HG02623 (cell line): ENCODE results near the gene ZNF726.
"Not testable (repeated sequence)": the region's sequence is repeated elsewhere in the genome, so short reads cannot be mapped to it uniquely, and the experiment has no call there.

ENCODE experiments used
- ATAC-seq: cut with Tn5 transposase; IDR thresholded peaks from one replicate; pipeline ENCODE4 v1.9.1; 2021; ENCODE audit warnings: moderate library complexity; ENCODE audit not compliant: unreplicated experiment

Gene ZNF726

DNA sequence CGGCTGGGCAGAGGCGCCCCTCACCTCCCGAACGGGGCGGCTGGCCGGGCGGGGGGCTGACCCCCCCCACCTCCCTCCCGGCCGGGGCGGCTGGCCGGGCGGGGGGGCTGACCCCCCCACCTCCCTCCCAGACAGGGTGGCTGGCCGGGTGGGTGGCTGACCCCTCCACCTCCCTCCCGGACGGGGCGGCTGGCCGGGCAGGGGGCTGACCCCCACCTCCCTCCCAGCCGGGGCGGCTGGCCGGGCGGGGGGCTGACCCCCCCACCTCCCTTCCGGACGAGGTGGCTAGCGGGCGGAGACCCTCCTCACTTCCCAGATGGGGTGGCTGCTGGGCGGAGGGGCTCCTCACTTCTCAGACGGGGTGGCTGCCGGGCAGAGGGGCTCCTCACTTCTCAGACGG lies 22.3 kb downstream of the ZNF726 start:
- ATAC-seq: not testable (repeated sequence)

DNA sequence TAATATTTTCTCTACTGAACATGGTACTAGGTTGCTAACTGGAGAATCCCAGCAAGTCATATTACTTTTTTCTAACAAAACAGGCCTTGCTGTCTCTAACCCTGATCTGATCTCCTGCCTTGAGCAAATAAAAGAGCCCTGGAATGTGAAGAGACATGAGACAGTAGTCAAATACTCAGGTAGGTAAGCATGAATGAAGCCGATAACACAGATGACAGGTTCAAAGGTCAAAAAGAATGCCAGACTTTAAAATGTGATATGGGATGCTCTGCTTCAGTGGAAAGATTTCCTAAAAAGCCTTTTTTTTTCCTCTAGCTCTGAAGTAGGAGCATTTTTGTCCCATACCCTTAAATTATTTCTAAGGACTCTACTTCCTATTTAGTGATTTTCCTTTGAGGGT lies 28.7 kb downstream of the ZNF726 start:
- ATAC-seq: no peak

DNA sequence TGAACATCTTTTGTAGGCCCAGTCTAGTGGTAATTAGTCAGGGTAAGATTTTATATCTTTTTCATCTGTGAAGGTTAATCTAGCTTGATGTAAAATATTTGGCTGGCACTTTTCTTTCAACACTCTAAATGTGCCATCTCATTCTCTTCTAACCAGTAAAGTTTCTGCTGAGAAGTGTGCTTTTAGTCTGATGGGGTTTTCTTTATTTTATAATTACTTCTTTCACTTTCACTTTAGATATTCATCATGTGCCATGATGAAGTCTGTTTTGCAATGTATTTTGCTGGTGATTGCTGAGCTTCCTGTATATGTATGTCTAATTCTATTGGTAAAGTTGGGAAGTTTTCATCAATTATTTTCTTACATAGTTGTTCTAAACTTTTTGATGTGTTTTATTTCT lies 31.9 kb downstream of the ZNF726 start:
- ATAC-seq: no peak

DNA sequence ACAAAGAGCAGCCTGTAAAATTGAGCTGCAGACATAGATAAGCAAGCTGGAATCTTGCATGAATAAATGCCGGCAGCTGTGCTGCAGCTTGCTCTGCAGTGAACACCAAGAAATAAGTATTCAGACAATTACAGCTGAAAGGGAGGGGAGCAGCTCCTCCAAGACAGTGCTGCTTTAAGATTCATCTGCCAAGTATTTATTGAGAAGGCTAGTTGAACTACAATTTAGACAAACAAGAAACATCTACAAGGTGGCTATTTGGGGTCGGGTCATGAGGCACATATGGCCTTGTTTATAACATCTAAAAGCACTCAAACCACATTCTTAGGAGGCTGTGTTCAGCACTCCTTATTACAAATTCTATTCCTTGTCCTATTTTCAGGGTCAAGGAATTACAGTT lies 34.9 kb downstream of the ZNF726 start:
- no peak for ATAC-seq

DNA sequence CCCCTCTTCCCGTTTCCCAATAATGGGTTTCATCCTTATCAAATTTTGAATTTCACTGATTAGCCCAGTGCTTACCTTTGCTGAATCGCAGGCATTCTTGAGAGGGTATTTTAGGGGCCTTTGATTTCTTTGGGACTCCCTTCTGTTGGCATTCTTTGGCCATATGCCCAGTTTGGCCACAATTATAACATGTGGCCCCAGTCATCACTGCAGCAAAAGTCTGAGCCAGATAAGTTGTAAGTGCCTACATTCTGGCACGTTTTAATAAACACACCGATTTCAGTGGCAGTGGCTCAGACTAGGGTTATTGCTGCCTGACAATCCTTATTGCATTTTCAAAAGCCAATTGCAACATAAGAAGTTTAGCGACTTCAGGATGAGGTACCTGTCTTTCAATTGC lies 41.4 kb downstream of the ZNF726 start:
- ATAC-seq: no peak

DNA sequence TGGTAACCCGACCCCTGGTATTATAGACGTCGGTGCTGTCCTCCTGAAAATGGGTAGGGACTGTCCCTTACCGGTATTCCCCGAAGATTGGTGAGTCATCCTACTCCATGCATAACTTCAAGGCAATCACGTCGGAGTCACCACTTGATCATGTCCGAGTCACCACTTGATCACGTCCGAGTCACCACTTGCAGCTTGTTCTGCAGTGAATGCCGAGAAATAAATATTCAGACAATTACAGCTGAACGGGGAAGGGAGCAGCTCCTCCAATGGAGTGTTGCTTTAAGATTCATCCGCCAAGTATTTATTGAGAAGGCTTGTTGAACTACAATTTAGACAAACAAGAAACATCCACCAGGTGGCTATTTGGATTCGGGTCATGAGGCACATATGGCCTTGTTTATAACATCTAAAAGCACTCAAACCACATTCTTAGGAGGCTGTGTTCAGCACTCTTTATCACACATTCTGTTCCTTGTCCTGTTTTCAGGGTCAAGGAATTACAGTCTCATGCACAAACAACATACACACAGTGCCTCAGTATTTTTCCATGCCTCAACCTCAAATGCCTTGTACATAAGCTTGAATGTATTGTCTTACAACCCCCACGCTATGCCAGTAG lies 43.1 kb downstream of the ZNF726 start:
- no peak for ATAC-seq

DNA sequence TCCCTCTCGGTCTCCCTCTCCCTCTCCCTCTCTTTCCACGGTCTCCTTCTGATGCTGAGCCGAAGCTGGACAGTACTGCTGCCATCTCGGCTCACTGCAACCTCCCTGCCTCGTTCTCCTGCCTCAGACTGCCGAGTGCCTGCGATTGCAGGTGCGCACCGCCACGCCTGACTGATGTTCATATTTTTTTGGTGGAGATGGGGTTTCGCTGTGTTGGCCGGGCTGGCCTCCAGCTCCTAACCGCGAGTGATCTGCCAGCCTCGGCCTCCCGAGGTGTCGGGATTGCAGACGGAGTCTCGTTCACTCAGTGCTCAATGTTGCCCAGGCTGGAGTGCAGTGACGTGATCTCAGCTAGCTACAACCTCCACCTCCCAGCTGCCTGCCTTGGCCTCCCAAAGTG lies 48.7 kb downstream of the ZNF726 start:
- not testable (repeated sequence) for ATAC-seq

DNA sequence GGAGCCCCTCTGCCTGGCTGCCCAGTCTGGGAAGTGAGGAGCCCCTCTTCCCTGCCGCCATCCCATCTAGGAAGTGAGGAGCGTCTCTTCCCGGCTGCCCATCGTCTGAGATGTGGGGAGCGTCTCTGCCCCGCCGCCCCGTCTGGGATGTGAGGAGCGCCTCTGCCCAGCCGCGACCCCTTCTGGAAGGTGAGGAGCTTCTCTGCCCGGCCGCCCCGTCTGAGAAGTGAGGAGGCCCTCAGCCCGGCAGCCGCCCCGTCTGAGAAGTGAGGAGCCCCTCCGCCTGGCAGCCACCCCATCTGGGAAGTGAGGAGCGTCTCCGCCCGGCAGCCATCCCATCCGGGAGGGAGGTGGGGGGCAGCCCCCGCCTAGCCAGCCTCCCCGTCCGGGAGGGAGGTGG lies 49.2 kb downstream of the ZNF726 start:
- ATAC-seq: not testable (repeated sequence)

DNA sequence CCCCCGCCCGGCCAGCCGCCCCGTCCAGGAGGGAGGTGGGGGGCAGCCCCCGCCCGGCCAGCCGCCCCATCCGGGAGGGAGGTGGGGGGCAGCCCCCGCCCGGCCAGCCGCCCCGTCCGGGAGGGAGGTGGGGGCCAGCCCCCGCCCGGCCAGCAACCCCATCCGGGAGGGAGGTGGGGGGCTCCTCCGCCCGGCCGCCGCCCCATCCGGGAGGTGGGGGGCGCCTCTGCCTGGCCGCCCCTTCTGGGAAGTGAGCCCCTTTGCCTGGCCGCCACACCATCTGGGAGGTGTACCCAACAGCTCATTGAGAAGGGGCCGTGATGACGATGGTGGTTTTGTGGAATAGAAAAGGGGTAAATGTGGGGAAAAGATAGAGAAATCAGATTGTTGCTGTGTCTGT lies 49.6 kb downstream of the ZNF726 start:
- not testable (repeated sequence) for ATAC-seq

DNA sequence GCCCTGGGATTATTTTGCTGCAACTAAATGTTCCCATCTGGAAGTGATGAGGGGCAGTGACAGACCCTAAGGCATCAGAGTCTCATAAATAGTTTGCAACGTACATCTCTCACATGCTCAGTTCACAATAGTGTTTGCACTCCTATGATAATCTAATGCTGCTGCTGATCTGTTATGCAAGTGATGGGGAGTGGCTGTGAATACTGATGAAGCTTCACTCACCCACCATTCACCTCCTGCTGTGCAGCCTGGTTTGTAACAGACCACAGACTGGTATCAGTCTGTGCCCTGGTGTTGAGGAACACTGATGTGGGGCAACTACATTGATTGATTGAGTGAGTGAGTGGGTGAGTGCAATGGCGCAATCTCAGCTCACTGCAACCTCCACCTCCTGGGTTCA lies 54.9 kb downstream of the ZNF726 start:
- no peak for ATAC-seq

DNA sequence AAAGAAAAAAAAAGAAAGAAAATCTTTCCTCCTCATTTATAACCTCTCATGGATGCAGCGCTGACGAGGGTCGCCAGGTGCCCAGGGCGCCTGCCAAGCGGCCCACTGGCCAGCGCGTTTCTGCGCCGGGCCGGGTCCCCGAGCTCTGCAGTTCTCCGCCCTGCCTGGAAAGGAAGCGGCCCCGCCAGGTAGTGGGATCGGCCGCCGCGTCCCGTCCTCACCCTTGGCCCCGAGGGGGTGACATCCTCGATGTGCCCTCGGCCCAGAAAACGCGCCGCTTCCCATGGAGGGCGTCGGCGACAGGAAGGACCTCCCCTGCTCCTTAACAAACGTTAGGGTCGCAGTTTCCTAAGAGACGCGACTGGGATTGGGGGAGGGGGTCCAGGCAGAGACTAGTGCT lies 56.9 kb downstream of the ZNF726 start:
- ATAC-seq: no peak

DNA sequence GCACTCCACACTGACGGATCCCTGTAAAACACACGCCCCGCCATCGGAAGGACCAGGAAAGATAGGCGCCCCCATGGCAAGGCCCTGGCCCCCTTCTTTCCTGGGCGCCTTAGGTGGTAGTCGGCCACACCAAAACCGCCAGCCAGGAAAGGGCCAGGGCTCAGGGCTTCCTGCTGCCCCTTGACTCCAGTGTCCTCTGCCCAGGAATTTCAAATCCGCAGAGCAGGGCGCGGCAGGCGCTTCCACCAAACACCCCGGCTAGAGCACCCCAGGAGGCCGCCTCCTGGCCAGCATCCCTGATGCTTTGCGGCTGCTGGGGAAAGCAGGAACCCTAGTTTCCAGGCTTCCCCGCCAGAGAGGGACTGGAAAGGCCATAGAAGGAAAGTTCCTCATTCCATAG lies 57.5 kb downstream of the ZNF726 start:
- ATAC-seq: no peak

DNA sequence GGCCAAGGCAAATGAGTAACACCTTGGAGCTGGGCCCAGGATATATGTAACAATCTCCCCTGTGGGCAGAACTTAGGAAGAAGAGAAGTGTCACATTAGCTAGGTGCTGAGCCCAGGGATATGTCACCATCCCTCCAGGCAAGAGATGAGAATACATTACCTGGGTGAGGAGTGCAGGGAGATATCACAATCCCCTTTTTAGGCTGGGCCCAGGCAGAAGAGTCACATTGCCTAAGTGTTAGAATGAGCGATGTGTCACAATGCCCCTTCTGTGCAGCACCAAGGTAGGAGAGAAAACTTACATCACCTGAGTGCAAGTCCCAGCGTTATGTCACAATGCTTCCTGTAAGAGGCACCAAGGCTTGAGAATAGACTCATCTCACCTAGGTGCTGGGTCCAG lies 60.3 kb downstream of the ZNF726 start:
- ATAC-seq: no peak

DNA sequence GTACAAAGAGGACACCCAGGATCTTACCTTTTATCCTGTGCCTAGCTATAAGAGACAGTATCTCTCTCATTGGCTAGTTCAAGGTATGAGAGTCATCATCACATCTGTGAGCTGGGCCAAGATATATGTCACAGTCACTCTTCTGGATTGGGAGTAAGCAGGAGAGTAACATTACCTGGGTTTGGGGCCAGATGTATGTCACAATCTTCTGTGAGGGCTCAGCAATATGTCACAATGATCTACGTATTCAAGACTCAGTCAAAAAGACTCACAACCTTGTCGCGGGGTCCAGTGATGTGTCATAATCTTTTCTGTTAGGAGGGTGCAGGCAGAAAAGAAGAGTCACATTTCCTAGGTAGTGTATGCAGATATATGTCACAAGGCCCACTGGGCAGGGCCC lies 61.9 kb downstream of the ZNF726 start:
- ATAC-seq: not testable (repeated sequence)

DNA sequence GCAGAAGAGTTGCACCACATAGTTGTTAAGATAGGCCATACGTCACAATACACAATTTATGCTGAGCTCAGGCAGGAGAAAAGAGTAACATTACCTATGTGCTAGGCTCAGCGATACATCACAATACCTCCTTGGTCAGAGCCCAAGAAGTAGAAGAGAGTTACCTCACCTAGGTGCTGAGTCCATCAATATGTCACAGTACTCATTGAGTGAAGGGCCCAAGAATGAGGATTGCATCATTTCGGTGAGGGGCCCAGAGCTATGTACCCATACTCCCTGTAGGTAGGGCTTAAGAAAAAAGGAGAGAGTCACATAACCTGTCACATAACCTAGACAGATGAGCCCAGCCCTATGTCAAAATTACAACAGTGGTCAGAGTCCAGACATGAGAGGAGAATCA lies 62.6 kb downstream of the ZNF726 start:
- ATAC-seq: not testable (repeated sequence)

DNA sequence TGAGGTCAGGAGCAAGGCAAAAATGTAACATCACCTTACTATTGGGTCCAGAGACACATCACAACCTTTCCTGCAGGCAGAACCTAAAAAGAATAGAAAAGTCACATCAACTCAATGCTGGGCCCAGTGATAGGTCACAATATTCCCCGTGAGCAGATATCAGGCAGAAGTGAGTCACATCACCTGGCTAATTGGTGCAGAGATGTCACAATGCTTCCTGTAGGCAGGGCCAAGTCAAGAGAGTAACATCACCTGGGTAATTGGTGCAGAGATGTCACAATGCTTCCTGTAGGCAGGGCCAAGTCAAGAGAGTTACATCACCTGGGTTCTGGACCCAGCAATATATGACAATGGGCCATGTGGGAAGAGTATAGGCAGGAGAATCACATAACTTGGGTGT lies 63.4 kb downstream of the ZNF726 start:
- ATAC-seq: no peak

DNA sequence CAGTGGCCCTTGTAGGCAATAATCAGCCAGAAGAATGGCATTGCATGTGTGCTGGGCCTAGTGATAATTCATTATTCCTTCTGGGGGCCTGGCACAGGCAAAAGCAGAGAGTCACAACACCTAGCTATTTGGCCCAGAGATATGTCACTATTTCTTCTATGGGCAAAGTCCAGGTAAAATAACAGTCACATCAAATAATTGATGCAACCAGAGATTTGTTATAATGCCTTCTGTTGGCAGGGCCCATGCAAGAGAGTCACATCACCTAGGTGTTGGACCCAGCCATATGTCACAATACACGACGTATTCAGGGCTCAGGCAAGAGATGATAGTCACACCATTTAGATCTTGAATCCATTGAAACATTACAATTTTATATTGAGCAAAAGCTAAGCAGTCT lies 66.1 kb downstream of the ZNF726 start:
- no peak for ATAC-seq

DNA sequence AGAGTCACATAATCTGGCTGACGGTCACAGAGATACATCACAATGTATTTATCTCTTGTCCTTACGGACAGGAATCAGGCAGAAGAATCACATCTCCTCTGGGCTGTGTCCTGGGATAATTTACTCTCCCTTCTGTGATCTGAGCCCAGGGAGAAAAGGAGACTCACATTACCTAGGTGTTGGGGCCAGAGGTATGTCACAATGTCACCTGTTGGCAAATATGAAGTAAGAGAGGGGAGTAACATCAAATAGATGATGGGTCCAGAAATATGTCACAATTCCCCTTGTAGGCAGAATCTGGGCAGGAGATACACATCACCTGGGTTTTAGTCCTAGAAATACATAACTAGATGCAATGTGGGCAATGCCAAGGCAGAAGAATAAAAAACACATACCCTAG lies 67.2 kb downstream of the ZNF726 start:
- ATAC-seq: no peak

DNA sequence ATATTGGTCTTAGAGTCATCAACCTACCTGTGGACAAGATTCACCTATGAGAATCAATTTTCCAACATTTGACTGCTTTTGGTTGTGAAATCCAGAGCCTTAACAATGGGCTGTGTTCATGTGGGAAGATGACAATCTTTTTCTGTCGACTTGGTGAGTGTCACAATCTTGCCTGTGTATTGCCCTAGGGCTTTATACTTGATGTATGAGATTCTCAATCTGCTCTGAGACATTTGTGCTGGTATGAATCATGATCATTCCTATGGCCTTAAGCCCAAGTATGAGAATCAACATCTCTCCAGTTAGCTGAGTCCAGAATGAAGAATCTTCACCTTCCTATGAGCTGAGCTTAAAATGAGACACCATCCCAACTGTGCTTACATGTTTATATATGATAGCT lies 68.7 kb downstream of the ZNF726 start:
- ATAC-seq: no peak
